K562 (cell line): Measurements from ENCODE around the gene TLE6. TPM values are rescaled to one million over a fixed set of nuclear protein-coding genes. Genes with fewer than 3 reads are reported as not detected.

Experiments used
- ATF7 ChIP-seq: fragments of 450-650 bp; IDR thresholded peaks from 2 replicates; pipeline ENCODE4 v1.7.1; 2014; ENCODE audit warnings: mild to moderate bottlenecking, moderate library complexity
- BRCA1 ChIP-seq, 2 experiments: fragments of 450-650 bp in 1 of 2; sonication (generic) in 1 of 2; formaldehyde crosslinking in 1 of 2; IDR thresholded peaks; 2 replicates each; pipeline versions ENCODE4 v1.5.0 to v1.6.1; 2017 to 2020; ENCODE audit warnings: mild to moderate bottlenecking in 1 of 2, missing genetic modification reagents in 1 of 2
- BRD4 ChIP-seq: fragments of 200-600 bp; sonication (generic); IDR thresholded peaks from 2 replicates; pipeline ENCODE4 v1.6.1; 2017; ENCODE audit warnings: inconsistent platforms
- BRF2 ChIP-seq: IDR thresholded peaks from 3 replicates; pipeline ENCODE4 v1.6.1; 2011; ENCODE audit warnings: borderline replicate concordance, mild to moderate bottlenecking; ENCODE audit not compliant: insufficient read length, insufficient read depth
- KAT2B ChIP-seq: IDR thresholded peaks from one replicate; pipeline ENCODE4 v1.6.1; 2012; ENCODE audit warnings: low read depth, mild to moderate bottlenecking, control low read depth, inconsistent platforms, low read length, moderate library complexity
- MED1 ChIP-seq: sonication (generic); formaldehyde crosslinking; IDR thresholded peaks from 2 replicates; pipeline ENCODE4 v1.8.1; 2023; ENCODE audit warnings: missing genetic modification reagents, borderline replicate concordance
- NR2F6 ChIP-seq: fragments of 450-650 bp; formaldehyde crosslinking; IDR thresholded peaks from 2 replicates; pipeline ENCODE4 v1.4.0; 2020; ENCODE audit warnings: mild to moderate bottlenecking
- SMAD2 ChIP-seq: fragments of 150-350 bp; IDR thresholded peaks from 2 replicates; pipeline ENCODE4 v1.6.1; 2014; ENCODE audit warnings: low read depth, mild to moderate bottlenecking, low read length
- SMAD4 ChIP-seq: fragments of 250-450 bp; sonication (Bioruptor Pico); conservative IDR thresholded peaks from 2 replicates; pipeline ENCODE4 v1.8.0; 2021; ENCODE audit warnings: inconsistent platforms, mild to moderate bottlenecking, moderate library complexity
- STAG1 ChIP-seq: sonication (generic); formaldehyde crosslinking; IDR thresholded peaks from 2 replicates; pipeline ENCODE4 v1.5.0; 2020; ENCODE audit warnings: missing genetic modification reagents, borderline replicate concordance
- TRIM28 ChIP-seq: fragments of 450-650 bp; IDR thresholded peaks from 2 replicates; pipeline ENCODE4 v1.6.1; 2017
- TSC22D4 ChIP-seq: fragments of 450-650 bp; IDR thresholded peaks from 2 replicates; pipeline ENCODE4 v1.6.1; 2016; ENCODE audit warnings: missing genetic modification characterization, missing biosample characterization, control low read depth
- YBX1 ChIP-seq: fragments of 450-650 bp; IDR thresholded peaks from 2 replicates; pipeline ENCODE4 v1.7.1; 2016; ENCODE audit warnings: mild to moderate bottlenecking
- ZBTB2 ChIP-seq: fragments of 450-650 bp; IDR thresholded peaks from 2 replicates; pipeline ENCODE4 v1.6.1; 2016; ENCODE audit warnings: antibody characterized with exemption
- ZNF512 ChIP-seq: IDR thresholded peaks from 2 replicates; pipeline ENCODE4 v1.6.1; 2016; ENCODE audit warnings: missing genetic modification characterization, missing compliant biosample characterization
- ZNF551 ChIP-seq: fragments of 250-450 bp; sonication (Bioruptor Pico); IDR thresholded peaks from 2 replicates; pipeline ENCODE4 v1.5.0; 2021; ENCODE audit warnings: mild to moderate bottlenecking, moderate library complexity
- ZNF561 ChIP-seq: fragments of 450-650 bp; formaldehyde crosslinking; conservative IDR thresholded peaks from 2 replicates; pipeline ENCODE4 v1.4.0; 2020; ENCODE audit warnings: mild to moderate bottlenecking, moderate library complexity
- ZNF589 ChIP-seq: fragments of 200-800 bp; sonication (Bioruptor generic); IDR thresholded peaks from 2 replicates; pipeline ENCODE4 v1.6.1; 2016; ENCODE audit warnings: low read depth, missing genetic modification characterization, missing compliant biosample characterization
- ZSCAN29 ChIP-seq: fragments of 450-650 bp; IDR thresholded peaks from 2 replicates; pipeline ENCODE4 v1.6.1; 2017
- polyA plus RNA-seq, 8 experiments: library from polyadenylated mRNA; depleted of rRNA in 4 of 8; stranded (reverse) in 5 of 8; unstranded in 3 of 8; fragments of >200 nt; fragmentation: Nextera tagmentation in 2 of 8; fragmentation: Illumina TruSeq in 1 of 8; extraction: Ambion mirVana in 2 of 8; extraction: Trizol in 1 of 8; gene quantifications; 2 replicates each; pipeline versions ENCODE4 v1.2.1 to v1.2.3, GENCODE V29; 2011 to 2014; ENCODE audit warnings: inconsistent platforms in 1 of 8, missing spikeins in 1 of 8
- total RNA-seq, 7 experiments: library from RNA; depleted of rRNA in 6 of 7; stranded (reverse); fragments of >200 nt in 6 of 7; fragmentation: Illumina TruSeq in 2 of 7; extraction: Trizol in 2 of 7; gene quantifications; 2 replicates each; pipeline versions ENCODE4 v1.2.1 to v1.2.3, GENCODE V29; 2011 to 2021; ENCODE audit warnings: low replicate concordance in 1 of 7
- TF ChIP-seq, protein P1 (sequence below): fragments of 250-450 bp; sonication (Bioruptor Pico); IDR thresholded peaks from 2 replicates; pipeline ENCODE4 v1.8.0; 2021; ENCODE audit warnings: mild to moderate bottlenecking, moderate library complexity
- TF ChIP-seq, protein P2 (sequence below): sonication (generic); formaldehyde crosslinking; IDR thresholded peaks from 2 replicates; pipeline ENCODE4 v1.8.1; 2022; ENCODE audit warnings: missing genetic modification reagents

TLE6 gene
- total and polyA plus RNA-seq, 9 of the 15 experiments (the other 6 are each of a cell fraction or from before 2014, with no cell fraction given): 1.1 to 6.1 (median 2.5) TPM

GRCh38 chr19:2974342-2975041 lies 2.9 kb upstream of the TLE6 start (continued):
- peak; percentile 23; the same call in 1 of the 2 replicates for TF ChIP-seq ZBTB2
- no peak for TF ChIP-seq ZNF551 (CRISPR knock-in tag)
- 0 out of 2 replicates have a peak, but pooled peaks have one; percentile 66 for TF ChIP-seq ZNF589 (CRISPR knock-in tag)
- TF ChIP-seq ZSCAN29: no peak
- no peak for TF ChIP-seq YBX1
- no peak for TF ChIP-seq KAT2B
- TF ChIP-seq BRD4: no peak
- TF ChIP-seq, protein P1, sequence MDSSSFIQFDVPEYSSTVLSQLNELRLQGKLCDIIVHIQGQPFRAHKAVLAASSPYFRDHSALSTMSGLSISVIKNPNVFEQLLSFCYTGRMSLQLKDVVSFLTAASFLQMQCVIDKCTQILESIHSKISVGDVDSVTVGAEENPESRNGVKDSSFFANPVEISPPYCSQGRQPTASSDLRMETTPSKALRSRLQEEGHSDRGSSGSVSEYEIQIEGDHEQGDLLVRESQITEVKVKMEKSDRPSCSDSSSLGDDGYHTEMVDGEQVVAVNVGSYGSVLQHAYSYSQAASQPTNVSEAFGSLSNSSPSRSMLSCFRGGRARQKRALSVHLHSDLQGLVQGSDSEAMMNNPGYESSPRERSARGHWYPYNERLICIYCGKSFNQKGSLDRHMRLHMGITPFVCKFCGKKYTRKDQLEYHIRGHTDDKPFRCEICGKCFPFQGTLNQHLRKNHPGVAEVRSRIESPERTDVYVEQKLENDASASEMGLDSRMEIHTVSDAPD (CRISPR knock-in tag): no peak
- TF ChIP-seq TRIM28: no peak
- TF ChIP-seq BRF2: no peak
- no peak for TF ChIP-seq BRCA1 (IDR thresholded peaks at IDR 0.05)
- no peak for TF ChIP-seq BRCA1 (CRISPR knock-in tag; IDR thresholded peaks at IDR 0.05)
- TF ChIP-seq, protein P2, sequence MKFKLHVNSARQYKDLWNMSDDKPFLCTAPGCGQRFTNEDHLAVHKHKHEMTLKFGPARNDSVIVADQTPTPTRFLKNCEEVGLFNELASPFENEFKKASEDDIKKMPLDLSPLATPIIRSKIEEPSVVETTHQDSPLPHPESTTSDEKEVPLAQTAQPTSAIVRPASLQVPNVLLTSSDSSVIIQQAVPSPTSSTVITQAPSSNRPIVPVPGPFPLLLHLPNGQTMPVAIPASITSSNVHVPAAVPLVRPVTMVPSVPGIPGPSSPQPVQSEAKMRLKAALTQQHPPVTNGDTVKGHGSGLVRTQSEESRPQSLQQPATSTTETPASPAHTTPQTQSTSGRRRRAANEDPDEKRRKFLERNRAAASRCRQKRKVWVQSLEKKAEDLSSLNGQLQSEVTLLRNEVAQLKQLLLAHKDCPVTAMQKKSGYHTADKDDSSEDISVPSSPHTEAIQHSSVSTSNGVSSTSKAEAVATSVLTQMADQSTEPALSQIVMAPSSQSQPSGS (CRISPR knock-in tag): no peak
- no peak for TF ChIP-seq MED1 (CRISPR knock-in tag)
- TF ChIP-seq STAG1 (CRISPR knock-in tag): no peak
- TF ChIP-seq NR2F6: no peak
- TF ChIP-seq SMAD2: no peak
- no peak for TF ChIP-seq ZNF561 (CRISPR knock-in tag)
- TF ChIP-seq TSC22D4 (tag): no peak
- no peak for TF ChIP-seq ZNF512 (tag)
- TF ChIP-seq ATF7: peak; percentile 70
- peak; percentile 79 for TF ChIP-seq SMAD4 (CRISPR knock-in tag)
